HEK293T (cell line): Measurements from ENCODE around the gene UBL3.

Experiments
- FOXM1 ChIP-seq: fragments of 450-650 bp; IDR thresholded peaks from 2 replicates; pipeline ENCODE4 v1.6.1; 2017; ENCODE audit warnings: mild to moderate bottlenecking, borderline replicate concordance
- HDGF ChIP-seq: fragments of 450-650 bp; IDR thresholded peaks from 2 replicates; pipeline ENCODE4 v1.6.1; 2017; ENCODE audit warnings: antibody characterized with exemption, borderline replicate concordance
- LEF1 ChIP-seq: fragments of 450-650 bp; IDR thresholded peaks from 2 replicates; pipeline ENCODE4 v1.6.1; 2017; ENCODE audit warnings: mild to moderate bottlenecking, borderline replicate concordance
- TARDBP ChIP-seq: fragments of 450-650 bp; IDR thresholded peaks from 2 replicates; pipeline ENCODE4 v1.6.1; 2016

GRCh38 chr13:29878101-29878500 lies 27.7 kb upstream of the UBL3 start:
- TF ChIP-seq TARDBP (no peak), HDGF (no peak), LEF1 (no peak), FOXM1 (no peak)
